ENCODE measurements around the gene EHBP1. TPM values are rescaled to one million over a fixed set of nuclear protein-coding genes. Genes with fewer than 3 reads are reported as not detected.

Gene EHBP1
- polyA plus RNA-seq, 4 donors = 43.1 to 55.7 (median 49.7) TPM

DNA sequence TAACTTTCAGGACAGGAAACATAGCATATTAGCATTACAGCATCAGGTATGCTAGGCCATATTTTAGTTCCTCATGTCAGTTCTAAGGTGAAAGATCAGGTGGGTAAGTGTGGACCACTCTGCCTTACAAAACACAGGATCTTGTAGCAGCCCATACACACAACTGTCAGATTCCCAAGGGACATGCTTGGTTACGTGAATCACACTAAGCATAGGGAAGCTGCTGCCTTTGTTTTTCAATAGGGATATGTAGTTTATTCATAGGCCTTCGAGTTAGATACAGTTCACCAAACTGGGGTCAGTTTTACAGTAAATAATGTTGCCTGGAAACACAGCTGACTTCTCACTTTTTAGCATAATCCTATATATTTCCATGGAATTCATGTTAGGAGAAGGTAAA, 229.0 kb downstream of the EHBP1 start:
- DNase-seq (ENCODE audit: low read depth in 4 of 4, low spot score in 3 of 4) = no peak

DNA sequence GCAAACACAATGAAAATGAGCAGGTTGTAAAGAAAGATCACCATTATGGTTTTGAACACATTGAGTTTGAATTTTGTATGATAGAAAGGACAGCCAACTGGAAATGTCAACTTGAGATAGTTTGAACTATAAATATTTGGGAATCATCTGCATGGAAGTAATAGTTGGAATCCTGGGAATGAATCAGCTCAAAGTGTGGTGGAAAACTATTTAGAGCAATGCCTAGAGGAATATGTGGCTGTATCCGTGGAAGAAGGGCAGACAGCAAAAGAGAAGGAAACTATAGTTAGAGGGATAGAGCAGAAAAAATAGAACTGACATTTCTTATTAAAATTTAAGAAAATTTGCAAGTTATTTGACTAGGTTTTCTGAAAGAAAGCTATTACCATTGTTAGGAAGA, 232.6 kb downstream of the EHBP1 start:
- no peak for DNase-seq (ENCODE audit: low read depth in 4 of 4, low spot score in 3 of 4)

DNA sequence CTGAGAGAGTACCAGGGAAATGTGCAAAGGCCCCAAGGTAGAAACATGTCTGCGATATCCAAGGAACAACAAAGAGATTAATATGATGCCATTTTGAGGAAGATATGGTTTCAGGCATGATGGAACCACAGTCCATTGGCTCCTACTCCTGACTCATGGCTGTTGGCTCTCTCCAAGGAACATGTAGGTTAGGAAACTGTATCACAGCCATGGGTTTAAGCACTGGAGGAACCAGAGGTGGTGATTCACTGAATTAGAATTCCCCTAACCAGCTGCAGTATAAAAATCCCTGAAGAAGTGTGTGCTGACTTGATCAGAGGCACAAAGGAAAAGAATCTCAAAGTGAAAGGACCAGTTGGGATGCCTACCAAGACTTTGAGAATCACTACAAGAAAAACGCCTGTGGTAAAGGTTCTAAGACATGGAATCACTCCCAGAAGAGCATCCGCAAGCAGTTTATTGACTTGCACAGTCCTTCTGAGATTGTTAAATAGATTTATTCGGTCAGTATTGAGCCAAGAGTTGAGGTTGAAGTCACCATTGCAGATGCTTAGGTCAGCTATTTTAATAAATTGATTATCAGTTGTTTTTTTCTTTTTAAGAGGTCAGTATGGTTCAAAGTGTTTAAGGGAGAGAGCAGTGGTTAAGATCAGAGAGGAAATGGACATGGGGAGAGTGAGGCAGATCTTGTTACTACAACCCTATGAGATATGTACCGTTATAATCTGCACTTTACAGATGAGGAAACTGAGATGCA, 234.4 kb downstream of the EHBP1 start:
- DNase-seq (ENCODE audit: low read depth in 4 of 4, low spot score in 3 of 4) = no peak

DNA sequence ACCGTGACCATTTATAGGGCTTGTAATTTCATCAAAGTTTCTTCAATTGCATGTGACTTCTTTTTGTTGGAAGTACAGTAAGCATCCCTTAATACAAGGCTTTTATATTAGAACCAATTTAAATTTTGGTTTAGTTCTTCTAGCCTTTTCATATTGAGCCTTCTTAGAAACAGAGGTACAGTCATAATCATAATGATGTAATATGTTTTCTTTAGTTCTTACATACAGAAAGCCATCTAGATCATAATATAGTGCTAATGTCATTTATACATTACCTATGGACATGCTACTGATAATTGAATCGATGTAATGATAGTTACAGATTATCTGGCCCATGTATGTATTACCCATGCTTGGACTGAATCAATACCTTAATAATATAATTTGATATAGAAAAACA, 235.2 kb downstream of the EHBP1 start:
- no peak for DNase-seq (ENCODE audit: low read depth in 4 of 4, low spot score in 3 of 4)

DNA sequence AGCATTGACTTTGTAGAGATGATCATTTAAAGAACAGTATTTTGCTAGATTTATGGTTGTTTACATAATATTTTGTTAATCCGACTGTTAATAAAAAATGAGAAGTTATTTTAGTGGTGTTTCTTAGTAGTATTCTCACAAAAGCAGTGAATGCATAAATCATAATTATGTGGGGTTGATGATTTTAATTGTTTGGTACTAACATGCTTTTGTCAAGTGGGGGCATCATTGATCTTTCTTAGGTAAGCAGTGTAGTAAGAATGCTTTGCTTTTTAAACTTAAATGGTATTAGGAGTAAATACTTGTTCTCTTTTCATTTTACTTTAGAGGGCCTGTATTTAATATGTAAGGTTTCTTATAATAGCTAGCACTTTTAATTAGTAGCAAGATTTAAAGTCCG, 235.9 kb downstream of the EHBP1 start:
- DNase-seq (ENCODE audit: low read depth in 4 of 4, low spot score in 3 of 4) = no peak

DNA sequence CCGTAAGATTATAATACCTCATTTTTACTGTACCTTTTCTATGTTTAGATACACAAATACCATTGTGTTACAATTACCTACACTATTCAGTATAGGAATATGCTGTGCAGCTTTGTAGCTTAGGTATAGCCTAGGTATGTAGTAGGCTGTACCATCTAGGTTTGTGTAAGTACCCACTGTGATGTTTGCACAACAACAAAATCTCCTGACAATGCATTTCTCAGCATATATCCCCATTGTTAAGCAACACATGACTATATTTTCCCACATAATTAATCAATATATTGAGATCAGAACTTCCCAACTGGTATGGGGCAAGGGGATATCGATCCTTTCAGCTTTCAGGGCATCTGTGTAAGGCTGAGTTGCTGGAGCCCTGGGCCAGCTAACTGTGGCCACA, 238.8 kb downstream of the EHBP1 start:
- DNase-seq (ENCODE audit: low read depth in 4 of 4, low spot score in 3 of 4) = no peak

DNA sequence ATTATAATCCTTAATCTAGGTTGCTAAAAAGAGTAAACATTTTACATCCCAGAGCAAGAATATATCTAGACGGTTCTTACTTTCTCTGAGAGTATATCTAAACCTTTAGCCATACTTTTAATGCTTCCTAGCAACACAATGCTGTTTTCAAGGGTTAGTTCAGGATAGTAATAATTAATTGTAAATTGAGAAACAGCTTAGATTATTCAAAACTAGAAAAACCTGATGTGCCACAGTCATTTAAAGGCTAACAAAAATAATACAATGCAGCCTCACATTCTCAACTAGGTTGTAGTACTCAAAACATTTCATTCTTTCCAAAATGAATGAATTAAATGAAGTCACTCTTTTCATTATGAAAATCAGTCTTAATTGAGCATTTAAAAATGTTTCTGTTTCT, 241.9 kb downstream of the EHBP1 start:
- DNase-seq (ENCODE audit: low read depth in 4 of 4, low spot score in 3 of 4) = no peak

DNA sequence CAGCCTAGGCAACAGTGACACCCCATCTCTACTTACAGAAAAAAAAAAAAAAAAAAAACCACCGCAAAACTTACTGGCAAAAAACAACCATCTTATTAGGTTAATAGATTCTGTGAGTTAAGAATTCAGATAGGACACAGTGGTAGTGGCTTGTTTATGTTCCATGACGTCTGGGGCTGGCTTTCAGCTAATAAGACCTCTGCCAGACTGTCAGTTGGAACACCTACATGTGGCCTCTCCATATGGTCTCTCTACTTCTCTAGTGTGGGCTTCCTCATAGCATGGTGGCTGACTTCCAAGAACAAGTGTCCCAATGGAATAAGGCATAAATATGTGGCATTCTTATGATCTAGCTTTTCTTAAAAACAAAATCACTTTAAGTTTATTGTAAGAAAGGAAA, 251.1 kb downstream of the EHBP1 start:
- no peak for DNase-seq (ENCODE audit: low read depth in 4 of 4, low spot score in 3 of 4)

DNA sequence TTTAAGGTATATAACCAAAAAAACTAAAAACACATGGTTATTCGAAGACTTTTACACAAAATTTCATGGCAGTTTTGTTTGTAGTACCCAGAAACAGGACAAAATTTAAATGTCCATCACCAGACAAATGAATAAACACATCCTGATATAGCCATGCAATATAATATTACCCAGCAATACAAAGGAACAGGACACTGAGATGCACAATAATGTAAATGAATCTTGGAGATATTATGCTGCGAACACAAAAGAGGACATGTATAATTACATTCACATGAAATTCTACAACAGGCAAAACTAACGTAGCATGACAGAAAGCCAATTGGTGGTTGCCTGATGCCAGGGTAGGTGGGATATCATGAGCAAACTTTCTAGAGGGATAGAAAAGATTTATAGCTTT, 252.7 kb downstream of the EHBP1 start:
- no peak for DNase-seq (ENCODE audit: low read depth in 4 of 4, low spot score in 3 of 4)

DNA sequence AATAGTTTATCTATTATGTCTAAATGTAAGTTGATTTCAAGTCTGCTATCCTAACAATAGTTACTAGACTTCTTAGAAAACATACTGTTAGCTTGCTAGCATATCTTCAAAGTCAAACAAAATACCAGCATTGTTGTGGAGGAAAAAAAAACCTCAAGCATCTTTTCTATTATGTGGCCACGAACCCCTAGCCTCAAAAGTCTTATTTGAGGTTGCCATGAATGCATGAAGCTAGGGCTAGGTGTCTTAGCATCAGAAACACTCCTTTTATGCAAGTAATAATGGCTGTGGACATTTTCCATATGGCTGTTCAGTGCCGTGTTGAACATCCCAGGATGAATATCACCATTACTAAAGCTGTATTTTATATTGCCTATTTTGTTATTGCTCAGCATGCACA, 258.5 kb downstream of the EHBP1 start:
- no peak for DNase-seq (ENCODE audit: low read depth in 4 of 4, low spot score in 3 of 4)

DNA sequence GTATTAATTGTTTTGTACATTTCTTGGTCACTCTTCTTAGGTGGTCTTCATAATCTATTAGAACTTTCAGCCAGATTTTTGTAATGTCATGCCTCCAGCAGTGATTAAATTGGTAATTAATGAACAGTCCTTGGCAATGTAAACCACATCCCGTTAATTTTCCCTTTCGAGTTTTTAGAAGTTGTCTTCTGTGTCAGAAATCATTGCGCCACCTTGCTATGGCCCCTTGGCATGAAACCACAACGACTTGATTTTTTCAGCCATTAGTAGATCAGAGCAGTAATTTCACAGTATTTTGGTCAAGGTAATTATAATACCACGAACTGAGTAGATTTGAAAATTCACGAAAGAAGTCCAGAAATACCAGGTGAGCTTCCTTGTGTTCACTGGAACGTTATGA, 259.2 kb downstream of the EHBP1 start:
- DNase-seq (ENCODE audit: low read depth in 4 of 4, low spot score in 3 of 4) = no peak

DNA sequence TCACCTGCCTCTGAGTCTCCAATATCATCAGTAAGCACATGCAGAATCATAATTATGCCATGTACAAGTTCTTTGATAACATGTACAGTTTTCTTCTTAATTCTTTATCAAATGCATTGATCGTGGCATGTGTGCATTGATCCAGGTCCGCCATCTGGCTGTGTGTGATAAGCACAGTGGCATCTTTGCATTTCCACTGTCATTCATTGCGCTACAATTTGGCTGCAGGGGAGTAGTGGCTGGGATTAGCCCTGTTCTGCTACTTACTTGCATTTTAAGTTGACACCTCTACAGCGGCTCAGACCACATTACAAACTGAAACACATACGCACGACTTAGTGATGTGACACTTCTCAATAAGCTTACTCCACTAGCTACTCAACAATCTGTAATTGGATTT, 261.5 kb downstream of the EHBP1 start:
- no peak for DNase-seq (ENCODE audit: low read depth in 4 of 4, low spot score in 3 of 4)

DNA sequence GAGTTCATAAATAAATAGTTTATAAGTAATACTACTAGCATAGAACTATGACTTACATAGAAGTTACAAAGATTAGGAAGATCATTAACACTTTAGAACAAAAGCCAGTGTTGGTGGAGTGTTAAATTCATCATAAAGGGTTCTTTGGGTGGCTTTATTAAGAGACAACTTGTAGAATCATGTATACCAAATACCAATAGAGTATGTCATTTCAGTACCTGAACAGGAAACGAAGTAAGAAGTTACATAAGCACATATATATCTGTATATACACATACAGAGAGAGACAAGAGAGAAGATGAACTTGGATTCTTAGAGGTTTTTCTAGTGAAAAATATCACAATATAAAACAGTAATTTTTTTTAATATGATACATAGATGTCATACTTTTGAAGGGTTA, 262.7 kb downstream of the EHBP1 start:
- no peak for DNase-seq (ENCODE audit: low read depth in 4 of 4, low spot score in 3 of 4)

DNA sequence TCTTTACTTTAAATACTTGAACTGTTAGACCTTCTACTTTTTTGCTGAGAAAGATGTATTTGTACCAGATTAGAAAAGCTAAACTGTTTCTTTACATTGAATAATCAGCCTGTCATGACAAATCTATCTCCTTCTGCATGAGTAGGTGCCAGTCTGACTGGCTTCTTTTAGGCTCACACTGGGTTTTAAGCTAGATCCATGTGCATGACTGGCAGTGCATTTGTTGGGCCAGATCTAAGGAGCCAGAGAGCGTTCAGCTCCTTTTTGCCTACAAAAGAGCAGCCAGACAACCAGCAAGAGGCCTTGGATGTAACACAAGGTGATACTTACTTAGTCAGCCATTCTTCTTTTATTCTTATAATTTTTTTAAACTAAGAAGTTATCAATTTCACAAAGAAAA, 263.2 kb downstream of the EHBP1 start:
- no peak for DNase-seq (ENCODE audit: low read depth in 4 of 4, low spot score in 3 of 4)

DNA sequence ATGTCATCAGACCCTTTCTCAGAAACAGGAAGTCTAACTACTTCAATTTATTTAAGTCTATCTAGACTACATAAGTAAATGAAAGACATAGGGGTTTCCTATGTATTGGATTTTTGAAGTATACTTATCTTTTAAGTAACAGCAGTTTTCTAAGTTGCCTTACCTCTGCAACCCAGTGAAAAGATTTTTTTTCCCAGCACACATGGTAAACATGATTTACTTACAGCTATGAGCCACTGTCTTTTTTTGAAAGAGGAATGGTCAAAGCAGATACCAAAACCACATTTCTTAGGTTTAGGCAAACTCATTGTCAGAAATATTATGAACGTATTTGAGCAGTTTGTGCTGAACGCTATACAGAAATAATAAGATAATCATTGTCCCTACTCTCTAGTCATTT, 266.4 kb downstream of the EHBP1 start:
- DNase-seq (ENCODE audit: low read depth in 4 of 4, low spot score in 3 of 4) = no peak

DNA sequence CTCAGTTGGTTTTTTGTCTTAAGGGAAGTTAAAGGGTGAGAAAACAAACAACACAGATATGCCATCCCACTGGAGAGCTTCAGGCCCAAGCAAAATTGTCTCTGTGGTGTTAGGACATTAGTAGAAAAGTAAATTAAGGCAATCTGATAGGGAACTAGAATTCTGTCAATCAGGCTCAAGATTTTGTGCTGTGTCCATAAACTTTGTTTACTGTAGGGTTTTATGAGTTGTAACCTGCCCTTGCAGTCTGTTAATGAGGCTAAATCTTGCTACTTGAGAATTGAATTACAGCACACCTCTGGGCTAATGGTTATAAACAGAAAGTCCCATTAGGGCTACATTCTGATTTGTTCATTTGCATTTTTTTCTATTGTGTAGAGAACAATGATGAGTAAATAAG, 267.1 kb downstream of the EHBP1 start:
- DNase-seq (ENCODE audit: low read depth in 4 of 4, low spot score in 3 of 4) = no peak

DNA sequence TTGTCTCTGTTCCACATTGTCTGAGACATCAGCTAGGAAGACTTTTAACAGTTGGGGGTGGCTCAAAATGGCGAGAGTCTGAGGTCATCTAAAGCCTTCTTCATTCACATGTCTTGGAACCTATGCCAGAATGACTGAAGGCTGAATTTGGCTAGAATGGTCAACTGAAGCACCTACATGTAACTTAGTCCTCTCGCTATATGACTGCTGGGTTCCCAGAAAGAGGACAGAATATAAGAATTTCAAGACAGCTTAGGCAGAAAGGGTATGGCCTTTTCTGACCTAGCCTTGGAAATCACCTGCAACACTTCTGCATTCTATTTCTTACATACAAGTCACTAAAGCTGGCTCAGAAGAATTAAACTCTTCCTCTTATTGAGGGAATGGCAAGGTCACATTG, 269.5 kb downstream of the EHBP1 start:
- no peak for DNase-seq (ENCODE audit: low read depth in 4 of 4, low spot score in 3 of 4)

DNA sequence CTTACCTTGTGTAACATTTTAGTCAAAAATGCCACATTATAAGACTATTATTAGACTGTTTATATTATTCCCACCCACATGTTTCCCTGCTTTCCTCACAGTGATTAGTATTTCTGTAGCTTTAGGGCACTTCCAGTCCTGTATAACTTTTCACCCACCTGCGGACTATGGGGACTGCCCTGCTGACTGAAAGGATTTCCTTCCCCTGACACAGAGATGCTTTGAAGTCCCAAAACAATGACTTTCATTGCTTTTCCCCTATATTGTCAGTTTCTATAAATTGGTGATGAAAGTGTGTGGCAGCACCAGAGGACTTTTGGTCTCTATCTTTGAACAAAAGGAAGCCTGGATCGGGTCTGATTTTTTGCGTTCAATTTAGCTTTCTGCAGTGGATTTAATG, 286.1 kb downstream of the EHBP1 start:
- no peak for DNase-seq (ENCODE audit: low read depth in 4 of 4, low spot score in 3 of 4)

DNA sequence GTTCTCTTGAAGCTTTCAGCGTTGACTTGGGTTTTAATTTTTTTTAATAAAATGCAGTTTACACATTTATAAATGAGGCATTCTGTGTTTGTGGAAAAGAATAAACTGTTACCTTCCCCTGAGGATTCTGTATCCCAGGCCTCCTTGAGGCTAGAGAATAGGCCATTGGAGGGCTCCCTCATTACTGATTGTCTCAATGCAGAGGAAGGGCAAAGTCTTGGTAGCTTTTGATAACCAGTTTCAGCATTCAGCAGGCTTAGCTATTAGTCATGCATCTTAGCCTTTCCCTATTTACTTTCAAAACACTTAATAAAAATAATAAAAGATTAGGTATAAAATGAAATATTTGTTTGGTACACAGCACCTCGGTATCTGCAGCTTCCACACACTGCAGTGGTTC, 287.0 kb downstream of the EHBP1 start:
- no peak for DNase-seq (ENCODE audit: low read depth in 4 of 4, low spot score in 3 of 4)

DNA sequence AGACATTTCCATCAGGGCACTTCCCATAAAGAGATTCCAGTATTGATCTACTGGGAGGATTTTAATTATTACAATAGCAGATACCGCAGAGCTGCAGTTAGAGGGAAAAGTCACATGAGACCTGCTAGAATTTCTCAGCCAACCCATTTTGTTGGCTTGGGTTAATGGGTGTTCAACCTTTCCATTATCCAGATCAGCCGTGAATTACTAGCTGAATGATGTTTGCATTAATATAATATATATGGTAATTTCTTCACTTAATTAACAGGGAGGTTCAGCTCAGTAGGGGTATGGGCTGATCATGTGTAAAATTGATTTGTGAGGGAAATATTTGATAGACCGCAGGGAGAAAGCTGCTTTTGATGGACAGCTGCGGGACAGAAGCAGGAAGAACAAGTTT, 288.7 kb downstream of the EHBP1 start:
- no peak for DNase-seq (ENCODE audit: low read depth in 4 of 4, low spot score in 3 of 4)

DNA sequence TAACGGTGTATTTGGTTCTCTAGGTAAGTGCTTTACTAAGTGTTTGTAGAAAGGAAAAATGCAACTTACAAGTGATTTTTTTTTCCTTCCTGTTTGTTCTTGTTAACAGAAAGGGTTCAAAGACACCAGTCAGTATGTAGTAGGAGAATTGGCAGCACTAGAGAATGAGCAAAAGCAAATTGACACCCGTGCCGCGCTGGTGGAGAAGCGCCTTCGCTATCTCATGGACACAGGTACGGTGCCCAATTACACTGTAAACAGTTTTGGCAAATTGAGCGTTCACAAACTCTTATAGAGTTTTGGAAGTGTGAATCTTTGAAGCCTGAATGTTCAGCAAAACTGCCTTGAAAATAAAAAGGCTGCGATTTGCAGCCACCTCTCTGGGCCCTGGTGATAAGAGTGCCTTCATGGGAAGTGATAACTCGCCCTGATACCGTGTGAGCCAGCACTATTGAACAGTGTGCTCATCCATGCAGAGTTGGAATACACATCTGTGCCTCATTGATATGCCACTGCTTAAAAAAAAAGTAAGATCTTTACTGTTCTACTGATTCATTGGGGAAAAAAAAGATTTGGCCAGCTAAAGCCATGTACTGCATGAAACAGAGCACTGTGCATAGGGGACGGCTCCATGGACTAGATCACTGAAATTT, 291.1 kb downstream of the EHBP1 start:
- no peak for DNase-seq (ENCODE audit: low read depth in 4 of 4, low spot score in 3 of 4)

DNA sequence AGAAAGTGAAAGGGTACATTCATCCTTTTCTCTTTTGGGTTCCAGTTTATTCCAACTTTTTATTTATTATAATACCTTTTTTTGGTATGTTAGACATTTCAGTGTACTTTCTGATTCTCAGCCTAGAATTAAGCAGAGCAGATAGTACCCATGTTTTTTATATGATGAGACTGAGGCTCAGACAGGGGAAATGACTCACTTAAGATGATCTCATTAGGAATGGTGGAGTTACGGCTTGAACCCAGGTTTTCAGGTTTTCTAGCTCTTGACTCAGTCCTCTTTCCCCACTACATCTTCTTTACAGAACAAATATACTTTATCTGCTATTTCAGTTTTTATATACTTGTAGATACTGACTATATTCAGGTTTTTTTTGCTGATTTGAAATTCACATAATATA, 293.4 kb downstream of the EHBP1 start:
- no peak for DNase-seq (ENCODE audit: low read depth in 4 of 4, low spot score in 3 of 4)

DNA sequence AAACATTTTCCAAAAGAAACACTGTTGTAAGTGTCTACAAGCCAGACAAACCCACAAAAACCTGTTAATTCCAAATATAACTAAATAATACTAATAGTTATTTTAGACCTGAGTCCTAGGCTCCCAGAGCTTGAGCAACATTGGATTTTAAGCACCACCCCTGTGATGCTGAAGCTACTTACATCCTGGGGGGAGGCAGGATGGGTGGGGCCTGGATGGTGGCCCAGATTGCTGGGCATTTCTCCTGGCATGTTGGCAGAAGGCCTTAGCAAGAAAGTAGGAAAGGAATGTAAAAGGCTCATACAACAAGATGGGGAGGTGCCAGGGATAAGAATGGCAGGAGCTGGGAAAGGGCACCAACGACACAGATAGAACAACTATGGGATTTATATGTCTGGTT, 294.4 kb downstream of the EHBP1 start:
- DNase-seq (ENCODE audit: low read depth in 4 of 4, low spot score in 3 of 4) = no peak

Measured in right renal pelvis (tissue), 4 donors.